ENCODE measurements around the gene SALL1. TPM values are rescaled to one million over a fixed set of nuclear protein-coding genes. Genes with fewer than 3 reads are reported as not detected.

Gene SALL1
- polyA plus RNA-seq, 1 of the 3 experiments (the other 2 are of a cell fraction), result 0.02 TPM

GRCh38 chr16:51140112-51140511 is 11.0 kb downstream of the SALL1 start (continued):
- no peak for TF ChIP-seq CTCF (IDR thresholded peaks at IDR 0.05)
- no peak for TF ChIP-seq FOXJ3 (CRISPR knock-in tag; IDR thresholded peaks at IDR 0.05)
- TF ChIP-seq TCF12 (IDR thresholded peaks at IDR 0.05), result no peak
- no peak for TF ChIP-seq REST (IDR thresholded peaks at IDR 0.05; ENCODE audit: low read depth, low read length)
- TF ChIP-seq IRF3 (IDR thresholded peaks at IDR 0.05; ENCODE audit: low read depth, low read length), result no peak
- TF ChIP-seq YY1 (IDR thresholded peaks at IDR 0.05; ENCODE audit: low read depth), result no peak
- TF ChIP-seq MXI1 (IDR thresholded peaks at IDR 0.05; ENCODE audit: low read depth, low read length), result no peak
- no peak for TF ChIP-seq CHD2 (IDR thresholded peaks at IDR 0.05; ENCODE audit: low read length, partially characterized antibody)
- no peak for TF ChIP-seq RCOR1 (IDR thresholded peaks at IDR 0.05; ENCODE audit: low read length)

GRCh38 chr16:51139568-51139967 is 11.5 kb downstream of the SALL1 start:
- no peaks in the 10 kb centered on the region for H3K9me3 ChIP-seq
- H2AFZ ChIP-seq (ENCODE audit: low read depth), result no peak overlapping the region
- H3K4me3 ChIP-seq (ENCODE audit: low read depth in 2 of 2, low read length in 1 of 2), result no peak overlapping the region
- ChIA-PET CTCF (interaction anchor here (0.9 kb wide), 1 partner anchor 51 kb away, joined by 3 read pairs; no protein-coding TSS in a partner anchor), POLR2A (no interaction called here)
- H3K4me2 ChIP-seq, result no peak overlapping the region
- no peaks in the 10 kb centered on the region for H3K9me2 ChIP-seq
- H3K79me2 ChIP-seq (ENCODE audit: insufficient read depth), result no peaks in the 10 kb centered on the region
- H3K27me3 ChIP-seq (ENCODE audit: insufficient read depth), result no peaks in the 10 kb centered on the region; the same call in 1 of the 2 replicates
- whole genome bisulfite sequencing (ENCODE audit: low lambda C conversion rate), result 36% methylated on average over 9 of the region's 11 CpGs
- H3K27ac ChIP-seq (ENCODE audit: low read depth in 2 of 2, low read length in 1 of 2), result no peak overlapping the region
- H3K9ac ChIP-seq, result no peak overlapping the region
- no peaks in the 10 kb centered on the region for H3K36me3 ChIP-seq (replicated peaks in 1 of 2; ENCODE audit: control insufficient read depth in 1 of 2, insufficient read depth in 2 of 2, low read length in 1 of 2)
- H4K20me1 ChIP-seq (ENCODE audit: insufficient read depth), result no peaks in the 10 kb centered on the region
- H3F3A ChIP-seq (replicated peaks; ENCODE audit: insufficient read depth), result no peaks in the 10 kb centered on the region
- no peaks in the 10 kb centered on the region; a peak in 1 of 4 replicates for H3K4me1 ChIP-seq (ENCODE audit: control insufficient read depth in 1 of 2, insufficient read depth in 2 of 2, low read depth in 1 of 2, low read length in 1 of 2)
- no peak for TF ChIP-seq PBX3 (IDR thresholded peaks at IDR 0.05)
- no peak for DNase-seq
